Uterus (tissue), 2 donors: ENCODE data around the gene LSR.

Experiments used
- POLR2A ChIP-seq, 2 donors: fragments of 450-650 bp; IDR thresholded peaks; one replicate each; pipeline ENCODE4 v1.6.1; 2016; ENCODE audit warnings: antibody characterized with exemption in 2 of 2, mild to moderate bottlenecking in 1 of 2, moderate library complexity in 1 of 2
- TF ChIP-seq, protein P1 (sequence below), 4 experiments: fragments of 200-600 bp in 2 of 4; fragments of 450-650 bp in 2 of 4; sonication (generic) in 2 of 4; IDR thresholded peaks; one replicate each; pipeline ENCODE4 v1.5.1; 2016 to 2019; ENCODE audit warnings: antibody characterized with exemption in 4 of 4, mild to moderate bottlenecking in 2 of 4, moderate library complexity in 1 of 4

DNA sequence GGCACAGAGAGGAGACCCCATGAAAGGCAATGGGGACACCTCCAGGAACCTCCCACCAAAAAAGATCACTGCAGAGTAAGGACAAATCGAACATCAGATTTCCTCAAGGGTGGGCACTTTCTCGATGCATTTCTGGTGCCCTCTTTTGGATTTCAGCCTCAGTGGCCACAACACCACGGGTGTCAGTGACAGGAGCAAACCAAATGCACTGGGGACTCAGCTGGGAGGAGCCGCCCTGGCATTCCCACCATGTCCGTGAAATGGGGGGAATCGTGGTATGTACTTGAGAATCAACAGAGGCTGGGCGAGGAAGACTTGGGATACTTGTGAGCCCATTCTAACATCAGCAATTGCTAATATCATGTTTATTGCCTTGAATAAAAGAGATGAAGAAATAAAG lies 36.6 kb upstream of the LSR start:
- no peak for TF ChIP-seq POLR2A (IDR thresholded peaks at IDR 0.05)
- TF ChIP-seq, protein P1, sequence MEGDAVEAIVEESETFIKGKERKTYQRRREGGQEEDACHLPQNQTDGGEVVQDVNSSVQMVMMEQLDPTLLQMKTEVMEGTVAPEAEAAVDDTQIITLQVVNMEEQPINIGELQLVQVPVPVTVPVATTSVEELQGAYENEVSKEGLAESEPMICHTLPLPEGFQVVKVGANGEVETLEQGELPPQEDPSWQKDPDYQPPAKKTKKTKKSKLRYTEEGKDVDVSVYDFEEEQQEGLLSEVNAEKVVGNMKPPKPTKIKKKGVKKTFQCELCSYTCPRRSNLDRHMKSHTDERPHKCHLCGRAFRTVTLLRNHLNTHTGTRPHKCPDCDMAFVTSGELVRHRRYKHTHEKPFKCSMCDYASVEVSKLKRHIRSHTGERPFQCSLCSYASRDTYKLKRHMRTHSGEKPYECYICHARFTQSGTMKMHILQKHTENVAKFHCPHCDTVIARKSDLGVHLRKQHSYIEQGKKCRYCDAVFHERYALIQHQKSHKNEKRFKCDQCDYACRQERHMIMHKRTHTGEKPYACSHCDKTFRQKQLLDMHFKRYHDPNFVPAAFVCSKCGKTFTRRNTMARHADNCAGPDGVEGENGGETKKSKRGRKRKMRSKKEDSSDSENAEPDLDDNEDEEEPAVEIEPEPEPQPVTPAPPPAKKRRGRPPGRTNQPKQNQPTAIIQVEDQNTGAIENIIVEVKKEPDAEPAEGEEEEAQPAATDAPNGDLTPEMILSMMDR (IDR thresholded peaks at IDR 0.05): no peak
